ENCODE results near the gene XRCC2. TPM values are rescaled to one million over a fixed set of nuclear protein-coding genes. Genes with fewer than 3 reads are reported as not detected.

Gene XRCC2
- polyA plus RNA-seq, 1 of the 3 experiments (the other 2 are of a cell fraction) = 3.1 TPM

DNA sequence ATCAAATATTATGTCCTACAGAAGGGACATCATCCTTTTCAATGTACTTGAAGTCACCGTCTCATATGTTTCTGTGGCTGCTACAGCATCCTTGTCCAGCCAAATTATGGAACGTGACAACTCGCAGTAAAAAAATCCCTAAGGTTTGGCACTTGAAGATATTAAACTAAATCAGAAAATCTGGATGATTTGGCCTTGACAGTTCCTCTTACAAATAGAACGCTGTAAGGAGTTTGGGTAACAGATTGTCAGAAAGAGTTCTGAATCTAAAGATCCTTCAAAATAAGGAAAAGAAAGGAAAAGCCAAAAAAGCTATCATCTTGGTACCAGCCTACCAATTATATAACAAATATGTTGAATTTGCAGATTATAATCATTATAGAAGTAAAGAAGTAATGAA is 21.0 kb downstream of the XRCC2 start (continued):
- TF ChIP-seq, protein P1, sequence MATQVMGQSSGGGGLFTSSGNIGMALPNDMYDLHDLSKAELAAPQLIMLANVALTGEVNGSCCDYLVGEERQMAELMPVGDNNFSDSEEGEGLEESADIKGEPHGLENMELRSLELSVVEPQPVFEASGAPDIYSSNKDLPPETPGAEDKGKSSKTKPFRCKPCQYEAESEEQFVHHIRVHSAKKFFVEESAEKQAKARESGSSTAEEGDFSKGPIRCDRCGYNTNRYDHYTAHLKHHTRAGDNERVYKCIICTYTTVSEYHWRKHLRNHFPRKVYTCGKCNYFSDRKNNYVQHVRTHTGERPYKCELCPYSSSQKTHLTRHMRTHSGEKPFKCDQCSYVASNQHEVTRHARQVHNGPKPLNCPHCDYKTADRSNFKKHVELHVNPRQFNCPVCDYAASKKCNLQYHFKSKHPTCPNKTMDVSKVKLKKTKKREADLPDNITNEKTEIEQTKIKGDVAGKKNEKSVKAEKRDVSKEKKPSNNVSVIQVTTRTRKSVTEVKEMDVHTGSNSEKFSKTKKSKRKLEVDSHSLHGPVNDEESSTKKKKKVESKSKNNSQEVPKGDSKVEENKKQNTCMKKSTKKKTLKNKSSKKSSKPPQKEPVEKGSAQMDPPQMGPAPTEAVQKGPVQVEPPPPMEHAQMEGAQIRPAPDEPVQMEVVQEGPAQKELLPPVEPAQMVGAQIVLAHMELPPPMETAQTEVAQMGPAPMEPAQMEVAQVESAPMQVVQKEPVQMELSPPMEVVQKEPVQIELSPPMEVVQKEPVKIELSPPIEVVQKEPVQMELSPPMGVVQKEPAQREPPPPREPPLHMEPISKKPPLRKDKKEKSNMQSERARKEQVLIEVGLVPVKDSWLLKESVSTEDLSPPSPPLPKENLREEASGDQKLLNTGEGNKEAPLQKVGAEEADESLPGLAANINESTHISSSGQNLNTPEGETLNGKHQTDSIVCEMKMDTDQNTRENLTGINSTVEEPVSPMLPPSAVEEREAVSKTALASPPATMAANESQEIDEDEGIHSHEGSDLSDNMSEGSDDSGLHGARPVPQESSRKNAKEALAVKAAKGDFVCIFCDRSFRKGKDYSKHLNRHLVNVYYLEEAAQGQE (IDR thresholded peaks at IDR 0.05; ENCODE audit: low read depth, low read length) = no peak
- TF ChIP-seq FOXM1 (IDR thresholded peaks at IDR 0.05; ENCODE audit: low read depth) = no peak
- no peak for TF ChIP-seq POLR2AphosphoS5 (IDR thresholded peaks at IDR 0.05; ENCODE audit: low read depth, low read length)
- TF ChIP-seq, protein P2, sequence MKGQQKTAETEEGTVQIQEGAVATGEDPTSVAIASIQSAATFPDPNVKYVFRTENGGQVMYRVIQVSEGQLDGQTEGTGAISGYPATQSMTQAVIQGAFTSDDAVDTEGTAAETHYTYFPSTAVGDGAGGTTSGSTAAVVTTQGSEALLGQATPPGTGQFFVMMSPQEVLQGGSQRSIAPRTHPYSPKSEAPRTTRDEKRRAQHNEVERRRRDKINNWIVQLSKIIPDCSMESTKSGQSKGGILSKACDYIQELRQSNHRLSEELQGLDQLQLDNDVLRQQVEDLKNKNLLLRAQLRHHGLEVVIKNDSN (IDR thresholded peaks at IDR 0.05; ENCODE audit: borderline replicate concordance, low read depth) = no peak

DNA sequence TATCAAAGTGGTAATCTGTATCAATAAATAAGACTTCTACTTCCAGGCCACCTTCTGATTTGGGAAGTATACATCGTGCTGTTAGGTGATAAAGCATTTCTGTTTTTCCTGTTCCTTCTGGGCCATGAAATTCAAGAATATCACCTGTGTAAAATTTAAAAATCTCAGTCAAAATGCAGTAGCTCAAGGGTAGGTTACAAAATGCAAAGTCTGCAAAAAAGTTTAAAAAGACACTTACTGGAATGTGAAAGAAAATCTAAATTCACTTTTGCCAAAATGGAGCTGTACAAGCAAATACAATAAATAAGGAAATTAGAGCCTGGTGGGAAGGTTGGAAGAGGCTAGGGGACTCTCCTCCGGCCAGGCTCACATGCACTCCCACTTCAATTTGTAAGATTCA is 26.7 kb downstream of the XRCC2 start:
- Histone ChIP-seq H3K9me2 (no peaks in the 10 kb centered on the region), H3K9ac (no peak overlapping the region), H2AFZ (ENCODE audit: low read depth) (no peak overlapping the region), H3K27ac (ENCODE audit: low read depth in 2 of 2, low read length in 1 of 2) (no peak overlapping the region), H3K4me1 (ENCODE audit: control insufficient read depth in 1 of 2, insufficient read depth in 2 of 2, low read depth in 1 of 2, low read length in 1 of 2) (no peaks in the 10 kb centered on the region), H3K79me2 (ENCODE audit: insufficient read depth) (peaks cover 14% of the 10 kb centered on the region), H4K20me1 (ENCODE audit: insufficient read depth) (no peaks in the 10 kb centered on the region), H3K27me3 (ENCODE audit: insufficient read depth) (no peaks in the 10 kb centered on the region), H3K4me2 (no peak overlapping the region), H3K36me3 (replicated peaks in 1 of 2; ENCODE audit: control insufficient read depth in 1 of 2, insufficient read depth in 2 of 2, low read length in 1 of 2) (peaks cover 2 to 40% of the 10 kb centered on the region in 2 experiments), H3K4me3 (ENCODE audit: low read depth in 2 of 2, low read length in 1 of 2) (no peak overlapping the region), H3F3A (replicated peaks; ENCODE audit: insufficient read depth) (peaks cover 3% of the 10 kb centered on the region), H3K9me3 (no peaks in the 10 kb centered on the region)
- CTCF ChIA-PET = interaction anchor here (1.0 to 1.5 kb wide), 2 partner anchors 12 to 26 kb away, joined by 3 to 5 read pairs; no protein-coding TSS in a partner anchor
- TF ChIP-seq RXRA (IDR thresholded peaks at IDR 0.05; ENCODE audit: borderline replicate concordance, low read depth) (no peak), CHD2 (IDR thresholded peaks at IDR 0.05; ENCODE audit: low read length, partially characterized antibody) (no peak), FOXJ3 (CRISPR knock-in tag; IDR thresholded peaks at IDR 0.05) (no peak)
- TF ChIP-seq, protein P3, sequence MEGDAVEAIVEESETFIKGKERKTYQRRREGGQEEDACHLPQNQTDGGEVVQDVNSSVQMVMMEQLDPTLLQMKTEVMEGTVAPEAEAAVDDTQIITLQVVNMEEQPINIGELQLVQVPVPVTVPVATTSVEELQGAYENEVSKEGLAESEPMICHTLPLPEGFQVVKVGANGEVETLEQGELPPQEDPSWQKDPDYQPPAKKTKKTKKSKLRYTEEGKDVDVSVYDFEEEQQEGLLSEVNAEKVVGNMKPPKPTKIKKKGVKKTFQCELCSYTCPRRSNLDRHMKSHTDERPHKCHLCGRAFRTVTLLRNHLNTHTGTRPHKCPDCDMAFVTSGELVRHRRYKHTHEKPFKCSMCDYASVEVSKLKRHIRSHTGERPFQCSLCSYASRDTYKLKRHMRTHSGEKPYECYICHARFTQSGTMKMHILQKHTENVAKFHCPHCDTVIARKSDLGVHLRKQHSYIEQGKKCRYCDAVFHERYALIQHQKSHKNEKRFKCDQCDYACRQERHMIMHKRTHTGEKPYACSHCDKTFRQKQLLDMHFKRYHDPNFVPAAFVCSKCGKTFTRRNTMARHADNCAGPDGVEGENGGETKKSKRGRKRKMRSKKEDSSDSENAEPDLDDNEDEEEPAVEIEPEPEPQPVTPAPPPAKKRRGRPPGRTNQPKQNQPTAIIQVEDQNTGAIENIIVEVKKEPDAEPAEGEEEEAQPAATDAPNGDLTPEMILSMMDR (IDR thresholded peaks at IDR 0.05) = no peak
- POLR2A ChIA-PET = interaction anchor here (0.8 kb wide), 1 partner anchor 12 kb away, joined by 3 read pairs; no protein-coding TSS in a partner anchor
- 92% methylated on average over 2 of the region's 2 CpGs for WGBS (ENCODE audit: low lambda C conversion rate)
- no peak for DNase-seq

DNA sequence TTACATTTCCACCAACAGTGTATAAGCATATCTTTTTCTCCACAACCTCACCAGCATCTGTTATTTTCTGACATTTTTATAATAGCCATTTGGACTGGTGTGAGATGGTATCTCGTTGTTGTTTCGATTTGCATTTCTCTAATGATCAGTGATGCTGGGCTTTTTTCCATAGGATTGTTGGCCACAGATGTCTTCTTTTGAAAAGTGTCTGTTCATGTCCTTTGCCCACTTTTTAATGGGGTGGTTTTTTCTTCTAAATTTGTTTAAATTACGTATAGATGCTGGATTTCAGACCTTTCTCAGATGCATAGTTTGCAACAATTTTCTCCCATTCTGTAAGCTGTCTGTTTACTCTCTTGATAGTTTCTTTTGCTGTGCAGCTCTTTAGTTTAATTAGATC is 28.9 kb downstream of the XRCC2 start:
- Histone ChIP-seq H4K20me1 (ENCODE audit: insufficient read depth) (no peaks in the 10 kb centered on the region), H3K4me1 (ENCODE audit: control insufficient read depth in 1 of 2, insufficient read depth in 2 of 2, low read depth in 1 of 2, low read length in 1 of 2) (no peaks in the 10 kb centered on the region), H3K27me3 (ENCODE audit: insufficient read depth) (no peaks in the 10 kb centered on the region), H3F3A (replicated peaks; ENCODE audit: insufficient read depth) (peaks cover 3% of the 10 kb centered on the region), H2AFZ (ENCODE audit: low read depth) (no peak overlapping the region), H3K4me3 (ENCODE audit: low read depth in 2 of 2, low read length in 1 of 2) (no peak overlapping the region), H3K27ac (ENCODE audit: low read depth in 2 of 2, low read length in 1 of 2) (no peak overlapping the region), H3K9me2 (no peaks in the 10 kb centered on the region), H3K9me3 (no peaks in the 10 kb centered on the region), H3K36me3 (replicated peaks in 1 of 2; ENCODE audit: control insufficient read depth in 1 of 2, insufficient read depth in 2 of 2, low read length in 1 of 2) (peaks cover 2 to 40% of the 10 kb centered on the region in 2 experiments), H3K79me2 (ENCODE audit: insufficient read depth) (peaks cover 8% of the 10 kb centered on the region), H3K9ac (no peak overlapping the region), H3K4me2 (no peak overlapping the region)
- no peak for DNase-seq
- CTCF ChIA-PET = interaction anchor here (0.7 kb wide), 1 partner anchor 9 kb away, joined by 3 read pairs; no protein-coding TSS in a partner anchor
- POLR2A ChIA-PET = no interaction called here
- WGBS (ENCODE audit: low lambda C conversion rate) = 97% methylated on average over 3 of the region's 3 CpGs
- TF ChIP-seq TEAD4 (IDR thresholded peaks at IDR 0.05; ENCODE audit: borderline replicate concordance, insufficient read depth) (no peak), SMC3 (IDR thresholded peaks at IDR 0.05; ENCODE audit: low read depth, low read length) (no peak), EP300 (IDR thresholded peaks at IDR 0.05; ENCODE audit: borderline replicate concordance in 1 of 2, low read depth in 1 of 2, low read length in 1 of 2) (no peak)
- TF ChIP-seq, protein P3 (IDR thresholded peaks at IDR 0.05) = no peak
- TF ChIP-seq, protein P4, sequence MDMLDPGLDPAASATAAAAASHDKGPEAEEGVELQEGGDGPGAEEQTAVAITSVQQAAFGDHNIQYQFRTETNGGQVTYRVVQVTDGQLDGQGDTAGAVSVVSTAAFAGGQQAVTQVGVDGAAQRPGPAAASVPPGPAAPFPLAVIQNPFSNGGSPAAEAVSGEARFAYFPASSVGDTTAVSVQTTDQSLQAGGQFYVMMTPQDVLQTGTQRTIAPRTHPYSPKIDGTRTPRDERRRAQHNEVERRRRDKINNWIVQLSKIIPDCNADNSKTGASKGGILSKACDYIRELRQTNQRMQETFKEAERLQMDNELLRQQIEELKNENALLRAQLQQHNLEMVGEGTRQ (IDR thresholded peaks at IDR 0.05; ENCODE audit: borderline replicate concordance, low read depth, low read length) = no peak

All from SK-N-SH (cell line).